Measurements from ENCODE around the gene PGAP6.
A peak's percentile ranks its signal among the peaks of the same experiment; 100 is the strongest.
"Not testable (repeated sequence)": the region's sequence is repeated elsewhere in the genome, so short reads cannot be mapped to it uniquely, and the experiment has no call there.

PGAP6 gene

DNA sequence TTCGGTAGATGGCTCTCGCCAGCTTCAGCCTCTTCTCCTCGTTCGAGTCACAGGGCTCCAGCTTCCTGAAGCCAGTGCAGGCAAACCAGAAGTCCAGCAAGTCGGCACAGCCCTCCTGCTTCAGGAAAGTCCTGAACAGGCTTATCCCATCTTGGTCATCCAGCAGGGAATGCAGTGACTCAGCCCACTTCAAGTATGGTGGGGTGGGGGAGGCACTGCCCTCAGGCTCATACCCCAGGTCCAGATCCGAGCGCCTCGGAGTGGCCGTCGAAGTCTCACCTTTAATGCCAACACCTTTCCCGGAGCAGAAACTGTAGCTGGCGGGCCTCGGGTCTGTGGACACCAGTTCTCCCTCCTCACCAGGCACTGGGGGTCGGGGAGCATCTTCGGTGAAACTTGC, 35.2 kb downstream of the PGAP6 start:
- no peak for DNase-seq

DNA sequence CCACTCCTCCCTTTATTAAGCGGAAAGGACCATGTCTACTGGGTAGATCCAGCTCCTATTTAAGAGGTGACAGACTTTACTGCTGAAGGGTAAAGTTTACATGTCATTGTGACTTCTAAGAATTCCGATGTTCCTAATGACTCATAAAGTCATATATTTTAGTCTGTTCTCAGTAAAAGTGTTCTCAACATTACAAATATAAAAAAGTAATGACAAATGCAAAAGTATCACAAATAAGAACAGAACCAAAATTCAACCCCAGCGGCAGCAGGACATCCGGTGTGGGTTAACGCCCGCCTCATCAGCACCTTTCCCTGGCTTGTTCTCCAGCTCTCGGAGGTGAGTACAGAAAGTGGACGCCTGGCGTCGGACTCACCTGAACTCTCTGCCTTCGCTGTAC, 36.0 kb downstream of the PGAP6 start:
- no peak for DNase-seq

DNA sequence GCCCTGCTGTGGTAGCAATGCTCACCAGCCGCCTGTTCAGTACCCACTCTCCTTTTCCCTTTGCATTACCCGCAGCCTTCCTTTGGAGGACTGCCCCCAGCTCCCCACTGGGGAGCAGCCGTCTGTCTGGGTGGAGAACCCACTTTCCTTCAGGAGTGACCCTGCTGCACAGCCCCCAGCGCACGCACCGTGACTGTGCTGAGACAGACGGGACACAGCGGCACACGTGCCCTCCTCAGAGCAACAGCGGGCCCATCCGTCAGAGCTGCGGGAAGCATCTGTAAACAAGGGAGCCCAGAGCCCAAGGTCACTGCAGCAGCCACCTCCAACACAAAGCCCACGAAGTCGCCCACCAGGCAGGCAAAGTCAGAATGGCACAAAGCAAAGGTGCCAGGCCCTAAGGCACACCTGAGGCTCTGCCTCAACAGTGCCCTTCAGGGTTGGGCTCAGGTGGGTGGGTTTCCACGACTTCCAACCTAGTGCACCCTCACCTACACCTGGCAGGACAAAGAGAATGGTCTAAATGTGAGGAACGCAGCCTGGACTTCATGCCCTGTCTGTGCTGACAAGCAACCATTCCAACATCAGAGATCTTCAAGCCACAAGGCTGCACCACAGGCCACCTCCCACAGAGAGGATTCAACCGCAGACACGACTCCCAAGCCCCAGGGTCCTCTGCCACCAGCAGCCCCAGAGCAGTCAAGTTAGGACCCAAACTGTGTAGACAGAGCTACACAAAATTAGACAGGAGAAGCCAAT, 39.1 kb downstream of the PGAP6 start:
- DNase-seq: peak; percentile 47

- not testable (repeated sequence) for DNase-seq
Observed at GRCh38 chr16:341974-342336, 39.8 kb downstream of the PGAP6 start.

DNA sequence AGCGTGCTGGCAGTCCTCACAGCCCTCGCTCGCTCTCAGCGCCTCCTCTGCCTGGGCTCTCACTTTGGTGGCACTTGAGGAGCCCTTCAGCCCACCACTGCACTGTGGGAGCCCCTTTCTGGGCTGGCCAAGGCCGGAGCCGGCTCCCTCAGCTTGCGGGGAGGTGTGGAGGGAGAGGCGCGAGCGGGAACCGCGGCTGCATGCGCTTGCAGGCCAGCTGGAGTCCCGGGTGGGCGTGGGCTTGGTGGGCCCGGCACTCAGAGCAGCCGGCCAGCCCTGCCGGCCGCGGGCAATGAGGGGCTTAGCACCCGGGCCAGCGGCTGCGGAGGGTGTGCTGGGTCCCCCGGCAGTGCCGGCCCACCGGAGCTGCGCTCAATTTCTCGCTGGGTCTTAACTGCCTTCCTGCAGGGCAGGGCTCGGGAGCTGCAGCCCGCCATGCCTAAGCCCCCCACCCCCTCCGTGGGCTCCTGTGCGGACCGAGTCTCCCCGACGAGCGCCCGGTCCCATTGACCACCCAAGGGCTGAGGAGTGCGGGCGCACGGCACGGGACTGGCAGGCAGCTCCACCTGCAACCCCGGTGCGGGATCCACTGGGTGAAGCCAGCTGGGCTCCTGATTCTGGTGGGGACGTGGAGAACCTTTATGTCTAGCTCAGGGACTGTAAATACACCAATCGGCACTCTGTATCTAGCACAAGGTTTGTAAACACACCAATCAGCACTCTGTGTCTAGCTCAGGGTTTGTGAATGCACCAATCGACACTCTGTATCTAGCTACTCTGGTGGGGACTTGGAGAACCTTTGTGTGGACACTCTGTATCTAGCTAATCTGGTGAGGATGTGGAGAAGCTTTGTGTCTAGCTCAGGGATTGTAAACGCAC, 40.4 kb downstream of the PGAP6 start:
- not testable (repeated sequence) for DNase-seq

DNA sequence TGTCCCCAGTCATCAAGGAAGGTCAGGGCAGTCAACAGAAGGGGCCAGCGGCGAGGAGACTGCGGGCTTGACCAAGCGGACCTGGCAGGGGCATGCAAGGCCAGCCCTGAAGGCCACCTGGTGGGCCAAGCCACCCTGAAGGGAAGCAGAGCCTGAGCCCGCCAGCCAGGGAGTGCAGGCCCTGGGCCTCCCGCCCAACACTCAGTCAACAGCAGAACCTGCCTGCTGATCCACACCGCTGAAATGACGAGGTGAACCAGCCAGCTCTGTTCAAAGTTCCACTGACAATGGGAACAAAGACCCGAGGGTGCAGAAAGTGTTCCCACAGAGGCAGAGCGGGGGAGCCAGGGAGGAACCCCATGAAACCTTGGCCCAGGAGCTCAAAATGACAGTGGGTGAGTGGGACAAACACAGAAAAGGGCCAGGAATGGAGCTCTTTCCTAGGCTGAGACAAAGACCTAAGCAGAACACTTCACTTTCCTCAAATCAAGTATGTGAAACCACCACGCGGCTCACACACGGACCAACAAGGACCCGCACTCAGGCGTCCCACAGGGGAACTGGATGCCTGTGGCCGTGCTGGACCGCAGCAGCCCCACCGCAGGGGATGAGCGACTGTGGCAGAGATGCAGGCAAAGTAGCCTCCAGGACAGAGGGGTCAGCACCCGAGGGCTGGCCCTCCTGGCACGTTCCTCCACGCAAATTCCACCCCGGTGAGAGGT, 41.2 kb downstream of the PGAP6 start:
- no peak for DNase-seq

DNA sequence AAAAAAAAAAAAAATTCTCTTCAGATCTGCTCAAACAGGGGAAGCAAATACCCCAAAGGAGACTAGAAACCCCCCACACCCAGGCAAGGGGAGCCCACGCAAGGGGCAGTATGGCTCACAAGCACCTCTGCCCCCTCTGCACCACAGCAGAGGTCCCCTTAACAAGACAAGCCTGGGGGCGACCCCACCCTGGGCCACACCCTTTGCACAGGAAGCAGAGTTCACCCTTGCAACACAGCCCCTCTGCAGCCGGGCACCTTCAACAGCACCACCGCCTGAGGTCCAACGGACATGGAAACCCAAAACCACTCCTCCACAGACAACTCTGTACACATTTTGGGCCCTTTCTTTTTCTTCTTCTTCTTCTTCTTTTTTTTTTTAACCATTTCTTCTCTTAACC, 42.1 kb downstream of the PGAP6 start:
- DNase-seq: peak; percentile 83

DNA sequence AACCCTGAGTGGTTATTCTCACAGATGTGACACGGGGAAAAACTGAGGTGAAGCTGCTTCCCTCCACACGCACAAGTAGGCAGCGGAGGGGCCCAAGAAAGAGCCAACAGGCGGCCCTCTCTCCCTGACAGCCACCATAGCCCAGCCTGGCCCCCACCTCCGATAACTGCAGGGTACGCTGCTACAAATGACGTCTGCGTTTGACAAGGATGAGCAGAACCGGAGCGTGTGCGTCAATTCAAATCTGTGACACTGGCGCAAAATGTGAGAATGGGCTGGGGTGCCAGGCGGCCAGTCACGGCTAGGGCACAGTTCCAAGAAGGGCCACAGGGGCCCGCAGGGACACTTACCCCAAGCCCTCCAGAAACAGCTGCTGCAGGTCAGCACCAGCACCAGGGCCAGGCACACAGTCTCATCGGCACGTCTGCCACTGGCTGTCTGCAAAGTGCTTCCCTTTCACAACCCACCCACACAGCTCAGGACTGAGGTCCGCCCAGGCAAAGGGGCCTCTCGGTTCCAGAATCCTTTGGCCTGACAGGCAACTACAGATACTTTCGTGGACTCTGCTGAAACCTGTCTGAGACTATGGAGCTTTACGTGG, 43.7 kb downstream of the PGAP6 start:
- no peak for DNase-seq

GRCh38 chr16:337437-337836, 44.3 kb downstream of the PGAP6 start:
- no peak for DNase-seq

- DNase-seq: no peak
Observed at GRCh38 chr16:336269-336668, 45.5 kb downstream of the PGAP6 start.

- DNase-seq: not testable (repeated sequence)
Observed at GRCh38 chr16:334861-335632, 46.7 kb downstream of the PGAP6 start.

GRCh38 chr16:334164-334832, 47.5 kb downstream of the PGAP6 start:
- not testable (repeated sequence) for DNase-seq

GRCh38 chr16:333406-334094, 48.2 kb downstream of the PGAP6 start:
- no peak for DNase-seq

DNA sequence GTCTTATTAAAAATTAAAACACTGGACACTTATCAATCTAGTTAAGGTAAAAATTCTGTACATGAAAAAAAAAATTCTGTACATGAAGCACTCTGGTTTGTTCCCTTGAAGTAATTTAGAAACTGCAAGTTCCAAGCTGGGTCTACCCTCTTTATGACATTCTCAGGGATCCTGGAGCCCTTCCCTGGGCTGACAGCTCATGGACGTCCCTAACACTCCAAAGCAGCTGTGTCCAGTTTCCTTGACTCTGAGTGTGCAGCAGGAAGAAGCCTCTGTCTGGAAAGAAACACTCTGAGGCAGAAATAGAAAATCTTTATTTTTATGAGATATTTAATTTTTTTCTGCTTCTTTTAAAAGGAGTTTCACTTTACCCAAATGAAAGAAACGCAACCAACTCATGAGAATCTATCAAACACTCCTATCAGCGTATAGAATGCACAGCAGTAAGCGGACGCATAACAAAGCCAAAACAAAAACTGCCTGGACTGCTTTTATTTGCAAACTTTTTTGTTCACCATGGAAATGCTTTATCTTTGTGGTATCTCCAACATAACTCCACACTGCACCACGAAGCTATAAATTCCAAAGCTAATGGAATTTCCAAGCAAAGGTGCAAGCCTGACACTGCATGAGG, 50.5 kb downstream of the PGAP6 start:
- not testable (repeated sequence) for DNase-seq

- no peak for DNase-seq
Observed at GRCh38 chr16:330741-331140, 51.0 kb downstream of the PGAP6 start.

DNA sequence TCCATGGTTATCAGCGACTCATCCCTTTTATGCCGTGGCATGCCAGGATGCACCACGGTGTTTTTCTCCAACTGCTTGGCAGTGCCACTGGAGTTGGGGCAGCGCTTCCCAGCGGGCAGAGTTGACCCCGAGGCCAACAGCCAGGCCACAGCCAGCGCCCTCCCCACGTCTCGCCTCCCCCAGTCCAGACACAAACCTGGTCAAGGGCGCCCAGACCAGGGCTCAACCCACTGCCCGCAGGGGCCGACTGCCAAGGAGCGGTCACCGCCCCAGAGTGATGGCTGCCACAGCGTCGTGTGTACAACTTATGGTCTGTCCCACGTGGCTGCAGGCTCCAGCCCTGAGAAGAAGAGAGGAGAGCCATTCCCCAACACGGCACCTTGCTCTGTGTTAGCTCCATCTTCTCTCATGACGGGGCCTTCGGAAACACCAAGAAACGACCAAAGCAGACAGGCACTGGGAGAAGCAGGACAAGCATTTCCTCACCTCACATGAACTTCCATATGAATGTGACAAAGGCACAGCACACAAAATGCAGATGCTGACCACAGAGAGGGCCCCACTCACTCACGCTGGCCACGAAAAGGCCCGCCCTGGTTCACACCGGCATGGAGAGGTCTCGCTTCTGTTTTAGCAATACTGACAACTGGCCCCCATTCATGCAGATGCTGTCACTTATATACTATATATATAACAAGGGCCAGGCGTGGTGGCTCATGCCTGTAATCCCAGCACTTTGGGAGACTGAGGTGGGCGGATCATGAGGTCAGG, 56.2 kb downstream of the PGAP6 start:
- no peak for DNase-seq

DNA sequence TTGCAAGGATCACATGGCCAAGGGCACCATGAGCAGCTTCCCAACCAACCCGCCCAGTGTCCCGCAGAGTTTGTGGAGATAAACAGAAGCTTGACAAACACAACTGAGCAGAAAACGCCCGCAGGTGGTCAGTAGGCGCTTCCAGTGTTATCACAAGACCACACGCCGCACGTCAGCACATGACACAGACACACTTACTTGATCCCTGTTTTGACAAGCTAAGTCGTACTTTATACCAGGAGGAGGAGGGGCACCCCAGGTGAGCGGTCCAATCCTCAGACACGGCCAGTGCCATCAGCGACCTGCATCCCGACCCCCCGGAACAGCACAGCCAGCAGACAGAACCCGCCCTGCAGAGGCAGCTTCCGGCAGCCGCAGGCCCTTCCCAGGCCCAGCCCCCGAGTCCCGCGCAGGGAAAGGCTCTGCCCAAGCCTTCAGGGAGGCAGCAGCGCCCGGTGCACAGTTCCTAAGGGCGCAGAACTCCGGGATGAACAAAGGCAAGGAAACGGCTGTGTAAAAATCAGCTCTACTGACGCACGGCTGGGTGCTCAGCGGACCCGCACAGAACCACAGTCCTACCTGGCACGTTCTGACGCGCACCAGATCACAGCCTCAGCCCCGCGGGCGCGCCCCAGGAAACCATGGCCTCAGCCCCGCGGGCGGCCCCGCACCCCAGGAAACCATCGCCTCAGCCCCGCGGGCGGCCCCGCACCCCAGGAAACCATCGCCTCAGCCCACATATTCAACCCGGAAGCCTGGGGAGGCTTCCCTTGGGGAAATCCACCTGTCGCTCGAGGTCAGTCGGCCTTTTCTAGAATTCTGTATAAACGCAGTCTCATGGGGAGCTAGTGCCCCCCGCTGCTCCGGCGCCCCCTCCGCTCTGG, 57.1 kb downstream of the PGAP6 start:
- DNase-seq: peak; percentile 16

GRCh38 chr16:324201-324450, 57.7 kb downstream of the PGAP6 start:
- DNase-seq: no peak

Data from GF-D8 (cell line).